SK-N-SH treated with all-trans-retinoic acid at 6 μM for 48 hours (cell line): ENCODE measurements around the gene PRKCZ.

Source experiments
- ATAC-seq: fragments of 200-7000 bp; cut with Tn5 transposase; 3 replicates; pipeline ENCODE4 v1.9.1; 2020; ENCODE audit warnings: mild to moderate bottlenecking, moderate library complexity
- ARNTL ChIP-seq: fragments of 450-650 bp; formaldehyde crosslinking; IDR thresholded peaks from 2 replicates; pipeline ENCODE4 v1.5.0; 2020; ENCODE audit warnings: low read depth, mild to moderate bottlenecking, moderate library complexity, borderline replicate concordance
- BACH2 ChIP-seq: fragments of 250-450 bp; sonication (Bioruptor Pico); IDR thresholded peaks from 2 replicates; pipeline ENCODE4 v1.9.0; 2021; ENCODE audit warnings: mild to moderate bottlenecking, borderline replicate concordance
- CREB5 ChIP-seq: fragments of 250-450 bp; sonication (Bioruptor Pico); IDR thresholded peaks from 2 replicates; pipeline ENCODE4 v1.5.1; 2020; ENCODE audit warnings: low read depth, mild to moderate bottlenecking, moderate library complexity
- CSDC2 ChIP-seq: fragments of 250-450 bp; sonication (Bioruptor Pico); IDR thresholded peaks from 2 replicates; pipeline ENCODE4 v1.5.0; 2020; ENCODE audit warnings: mild to moderate bottlenecking, moderate library complexity
- CSRNP3 ChIP-seq: fragments of 250-450 bp; sonication (Bioruptor Pico); IDR thresholded peaks from 2 replicates; pipeline ENCODE4 v1.5.1; 2021; ENCODE audit warnings: mild to moderate bottlenecking, moderate library complexity
- ESRRG ChIP-seq: fragments of 250-450 bp; sonication (Bioruptor Pico); IDR thresholded peaks from 2 replicates; pipeline ENCODE4 v1.6.1; 2021; ENCODE audit warnings: mild to moderate bottlenecking
- GLIS3 ChIP-seq: fragments of 250-450 bp; sonication (Bioruptor Pico); IDR thresholded peaks from 2 replicates; pipeline ENCODE4 v1.5.0; 2020; ENCODE audit warnings: mild to moderate bottlenecking, moderate library complexity
- ISL1 ChIP-seq: fragments of 250-450 bp; sonication (Bioruptor Pico); IDR thresholded peaks from 2 replicates; pipeline ENCODE4 v2.1.2; 2022; ENCODE audit warnings: mild to moderate bottlenecking, moderate library complexity
- OSR1 ChIP-seq: fragments of 250-450 bp; sonication (Bioruptor Pico); IDR thresholded peaks from 2 replicates; pipeline ENCODE4 v1.8.0; 2022; ENCODE audit warnings: moderate library complexity, mild to moderate bottlenecking, inconsistent platforms
- PATZ1 ChIP-seq: fragments of 250-450 bp; sonication (Bioruptor Pico); IDR thresholded peaks from 2 replicates; pipeline ENCODE4 v1.8.0; 2020; ENCODE audit warnings: mild to moderate bottlenecking, moderate library complexity, borderline replicate concordance
- POU6F1 ChIP-seq: fragments of 250-450 bp; sonication (Bioruptor Pico); IDR thresholded peaks from 2 replicates; pipeline ENCODE4 v1.8.0; 2021; ENCODE audit warnings: low read depth, mild to moderate bottlenecking, moderate library complexity, borderline replicate concordance
- PPARA ChIP-seq: fragments of 250-450 bp; sonication (Bioruptor Pico); IDR thresholded peaks from 2 replicates; pipeline ENCODE4 v1.5.0; 2020; ENCODE audit warnings: mild to moderate bottlenecking, borderline replicate concordance
- RARB ChIP-seq: fragments of 250-450 bp; sonication (Bioruptor Pico); IDR thresholded peaks from 2 replicates; pipeline ENCODE4 v1.8.0; 2021; ENCODE audit warnings: mild to moderate bottlenecking, moderate library complexity
- SNAI2 ChIP-seq: fragments of 250-450 bp; sonication (Bioruptor Pico); IDR thresholded peaks from 2 replicates; pipeline ENCODE4 v1.5.0; 2020; ENCODE audit warnings: mild to moderate bottlenecking, moderate library complexity
- TCF4 ChIP-seq: fragments of 250-450 bp; sonication (Bioruptor Pico); IDR thresholded peaks from 2 replicates; pipeline ENCODE4 v1.8.0; 2021; ENCODE audit warnings: mild to moderate bottlenecking, moderate library complexity, borderline replicate concordance
- TOX ChIP-seq: fragments of 250-450 bp; sonication (Bioruptor Pico); IDR thresholded peaks from 2 replicates; pipeline ENCODE4 v1.8.0; 2021; ENCODE audit warnings: mild to moderate bottlenecking, moderate library complexity, borderline replicate concordance
- ZC3H10 ChIP-seq: fragments of 250-450 bp; sonication (Bioruptor Pico); IDR thresholded peaks from 2 replicates; pipeline ENCODE4 v1.5.1; 2021; ENCODE audit warnings: mild to moderate bottlenecking, moderate library complexity
- ZFP3 ChIP-seq: fragments of 250-450 bp; sonication (Bioruptor Pico); IDR thresholded peaks from 2 replicates; pipeline ENCODE4 v1.5.0; 2020; ENCODE audit warnings: mild to moderate bottlenecking, moderate library complexity
- ZFP30 ChIP-seq: fragments of 450-650 bp; formaldehyde crosslinking; IDR thresholded peaks from 2 replicates; pipeline ENCODE4 v1.5.0; 2022; ENCODE audit warnings: mild to moderate bottlenecking, moderate library complexity
- ZNF565 ChIP-seq: fragments of 450-650 bp; formaldehyde crosslinking; conservative IDR thresholded peaks from 2 replicates; pipeline ENCODE4 v1.5.0; 2020; ENCODE audit warnings: low read depth, mild to moderate bottlenecking, moderate library complexity
- ZNF70 ChIP-seq: fragments of 450-650 bp; formaldehyde crosslinking; IDR thresholded peaks from 2 replicates; pipeline ENCODE4 v1.5.0; 2020; ENCODE audit warnings: mild to moderate bottlenecking, moderate library complexity
- ZNF8 ChIP-seq: fragments of 450-650 bp; formaldehyde crosslinking; IDR thresholded peaks from 2 replicates; pipeline ENCODE4 v1.5.0; 2020; ENCODE audit warnings: mild to moderate bottlenecking, moderate library complexity

PRKCZ gene

GRCh38 chr1:2214541-2215241, 164.5 kb downstream of the PRKCZ start:
- no peak for ATAC-seq

GRCh38 chr1:2215329-2215728, 165.1 kb downstream of the PRKCZ start:
- TF ChIP-seq ESRRG (no peak), CSDC2 (CRISPR knock-in tag) (no peak), TOX (CRISPR knock-in tag) (no peak), CSRNP3 (CRISPR knock-in tag) (no peak), TCF4 (CRISPR knock-in tag) (no peak), GLIS3 (no peak)
- ATAC-seq = no peak

More at GRCh38 chr1:2214541-2215241, 164.5 kb downstream of the PRKCZ start:
- TF ChIP-seq PATZ1 (CRISPR knock-in tag) (no peak), ZFP3 (CRISPR knock-in tag) (no peak), ZC3H10 (no peak), BACH2 (CRISPR knock-in tag) (no peak), ZNF70 (no peak), ZNF8 (no peak), CREB5 (no peak), OSR1 (no peak), POU6F1 (CRISPR knock-in tag) (no peak), ZNF565 (no peak), ISL1 (CRISPR knock-in tag) (no peak), ESRRG (no peak), TOX (CRISPR knock-in tag) (no peak), PPARA (CRISPR knock-in tag) (no peak), SNAI2 (no peak)

GRCh38 chr1:2215909-2216766, 165.9 kb downstream of the PRKCZ start:
- ATAC-seq = no peak
- TF ChIP-seq ARNTL = no peak
- TF ChIP-seq ZFP30 (CRISPR knock-in tag) = no peak
- no peak for TF ChIP-seq RARB (CRISPR knock-in tag)
- TF ChIP-seq ZNF70 = no peak
- TF ChIP-seq POU6F1 (CRISPR knock-in tag) = no peak
- TF ChIP-seq SNAI2 = no peak
